ENCODE data around the gene CLSTN1. TPM values are rescaled to one million over a fixed set of nuclear protein-coding genes. Genes with fewer than 3 reads are reported as not detected.
"Not testable (repeated sequence)": the region's sequence is repeated elsewhere in the genome, so short reads cannot be mapped to it uniquely, and the experiment has no call there.

Gene CLSTN1
- total RNA-seq, 1 donor from 2014 or later, result 51.1 TPM

- Histone ChIP-seq H3K36me3 (ENCODE audit: control insufficient read depth in 3 of 3, insufficient read depth in 3 of 3, low read length in 3 of 3) (peaks cover 7 to 12% (median 10%) of the 10 kb centered on the region in 3 donors), H3K9me3 (ENCODE audit: control insufficient read depth in 3 of 3, low read length in 3 of 3) (no peaks in the 10 kb centered on the region), H3K27ac (ENCODE audit: low read depth, low read length) (no peak overlapping the region), H3K27me3 (ENCODE audit: control insufficient read depth in 3 of 3, insufficient read depth in 3 of 3, low read length in 3 of 3) (no peaks in the 10 kb centered on the region), H3K4me1 (ENCODE audit: control insufficient read depth in 3 of 3, insufficient read depth in 3 of 3, low read length in 3 of 3) (no peaks in the 10 kb centered on the region), H3K9ac (ENCODE audit: low read depth in 1 of 3, low read length in 3 of 3) (no peak overlapping the region), H3K4me3 (ENCODE audit: low read length in 3 of 3) (no peak overlapping the region)
Observed at GRCh38 chr1:9776685-9777084, 47.1 kb downstream of the CLSTN1 start.

GRCh38 chr1:9774712-9775679 is 48.8 kb downstream of the CLSTN1 start:
- no peaks in the 10 kb centered on the region for H3K9me3 ChIP-seq (ENCODE audit: control insufficient read depth in 3 of 3, low read length in 3 of 3)
- no peak overlapping the region for H3K27ac ChIP-seq (ENCODE audit: low read depth, low read length)
- no peaks in the 10 kb centered on the region for H3K4me1 ChIP-seq (ENCODE audit: control insufficient read depth in 3 of 3, insufficient read depth in 3 of 3, low read length in 3 of 3)
- H3K9ac ChIP-seq (ENCODE audit: low read depth in 1 of 3, low read length in 3 of 3), result no peak overlapping the region
- H3K27me3 ChIP-seq (ENCODE audit: control insufficient read depth in 3 of 3, insufficient read depth in 3 of 3, low read length in 3 of 3), result no peaks in the 10 kb centered on the region
- H3K4me3 ChIP-seq (ENCODE audit: low read length in 3 of 3), result no peak overlapping the region
- peaks cover 7 to 12% (median 10%) of the 10 kb centered on the region in 3 donors for H3K36me3 ChIP-seq (ENCODE audit: control insufficient read depth in 3 of 3, insufficient read depth in 3 of 3, low read length in 3 of 3)

- Histone ChIP-seq H3K9me3 (ENCODE audit: control insufficient read depth in 3 of 3, low read length in 3 of 3) (no peaks in the 10 kb centered on the region), H3K27ac (ENCODE audit: low read depth, low read length) (no peak overlapping the region), H3K27me3 (ENCODE audit: control insufficient read depth in 3 of 3, insufficient read depth in 3 of 3, low read length in 3 of 3) (no peaks in the 10 kb centered on the region), H3K4me3 (ENCODE audit: low read length in 3 of 3) (no peak overlapping the region), H3K36me3 (ENCODE audit: control insufficient read depth in 3 of 3, insufficient read depth in 3 of 3, low read length in 3 of 3) (peaks cover 7 to 10% (median 10%) of the 10 kb centered on the region in 3 donors), H3K4me1 (ENCODE audit: control insufficient read depth in 3 of 3, insufficient read depth in 3 of 3, low read length in 3 of 3) (no peaks in the 10 kb centered on the region), H3K9ac (ENCODE audit: low read depth in 1 of 3, low read length in 3 of 3) (no peak overlapping the region)
Observed at GRCh38 chr1:9770298-9770697, 53.5 kb downstream of the CLSTN1 start.

GRCh38 chr1:9768983-9769382 is 54.8 kb downstream of the CLSTN1 start:
- no peaks in the 10 kb centered on the region for H3K9me3 ChIP-seq (ENCODE audit: control insufficient read depth in 3 of 3, low read length in 3 of 3)
- H3K27me3 ChIP-seq (ENCODE audit: control insufficient read depth in 3 of 3, insufficient read depth in 3 of 3, low read length in 3 of 3), result no peaks in the 10 kb centered on the region
- no peak overlapping the region for H3K4me3 ChIP-seq (ENCODE audit: low read length in 3 of 3)
- no peak overlapping the region for H3K9ac ChIP-seq (ENCODE audit: low read depth in 1 of 3, low read length in 3 of 3)
- H3K36me3 ChIP-seq (ENCODE audit: control insufficient read depth in 3 of 3, insufficient read depth in 3 of 3, low read length in 3 of 3), result peaks cover 7 to 10% (median 10%) of the 10 kb centered on the region in 3 donors
- H3K4me1 ChIP-seq (ENCODE audit: control insufficient read depth in 3 of 3, insufficient read depth in 3 of 3, low read length in 3 of 3), result no peaks in the 10 kb centered on the region
- no peak overlapping the region for H3K27ac ChIP-seq (ENCODE audit: low read depth, low read length)

GRCh38 chr1:9767964-9768668 is 55.6 kb downstream of the CLSTN1 start:
- Histone ChIP-seq H3K27me3 (ENCODE audit: control insufficient read depth in 3 of 3, insufficient read depth in 3 of 3, low read length in 3 of 3) (no peaks in the 10 kb centered on the region), H3K9me3 (ENCODE audit: control insufficient read depth in 3 of 3, low read length in 3 of 3) (no peaks in the 10 kb centered on the region), H3K4me1 (ENCODE audit: control insufficient read depth in 3 of 3, insufficient read depth in 3 of 3, low read length in 3 of 3) (no peaks in the 10 kb centered on the region), H3K36me3 (ENCODE audit: control insufficient read depth in 3 of 3, insufficient read depth in 3 of 3, low read length in 3 of 3) (peaks cover 7 to 10% (median 9%) of the 10 kb centered on the region in 3 donors), H3K4me3 (ENCODE audit: low read length in 3 of 3) (no peak overlapping the region), H3K27ac (ENCODE audit: low read depth, low read length) (no peak overlapping the region), H3K9ac (ENCODE audit: low read depth in 1 of 3, low read length in 3 of 3) (no peak overlapping the region)

GRCh38 chr1:9766759-9767442 is 56.9 kb downstream of the CLSTN1 start:
- Histone ChIP-seq H3K9me3 (ENCODE audit: control insufficient read depth in 3 of 3, low read length in 3 of 3) (no peaks in the 10 kb centered on the region), H3K4me3 (ENCODE audit: low read length in 3 of 3) (no peak overlapping the region), H3K36me3 (ENCODE audit: control insufficient read depth in 3 of 3, insufficient read depth in 3 of 3, low read length in 3 of 3) (peaks cover 0 to under 1% (median 0%) of the 10 kb centered on the region in 3 donors), H3K27me3 (ENCODE audit: control insufficient read depth in 3 of 3, insufficient read depth in 3 of 3, low read length in 3 of 3) (no peaks in the 10 kb centered on the region), H3K4me1 (ENCODE audit: control insufficient read depth in 3 of 3, insufficient read depth in 3 of 3, low read length in 3 of 3) (no peaks in the 10 kb centered on the region), H3K9ac (ENCODE audit: low read depth in 1 of 3, low read length in 3 of 3) (no peak overlapping the region), H3K27ac (ENCODE audit: low read depth, low read length) (no peak overlapping the region)

- H3K9me3 ChIP-seq (ENCODE audit: control insufficient read depth in 3 of 3, low read length in 3 of 3), result no peaks in the 10 kb centered on the region
- no peak overlapping the region for H3K9ac ChIP-seq (ENCODE audit: low read depth in 1 of 3, low read length in 3 of 3)
- H3K27ac ChIP-seq (ENCODE audit: low read depth, low read length), result no peak overlapping the region
- no peak overlapping the region for H3K4me3 ChIP-seq (ENCODE audit: low read length in 3 of 3)
- no peaks in the 10 kb centered on the region for H3K27me3 ChIP-seq (ENCODE audit: control insufficient read depth in 3 of 3, insufficient read depth in 3 of 3, low read length in 3 of 3)
- peaks cover 0 to 4% (median 2%) of the 10 kb centered on the region in 3 donors for H3K36me3 ChIP-seq (ENCODE audit: control insufficient read depth in 3 of 3, insufficient read depth in 3 of 3, low read length in 3 of 3)
- H3K4me1 ChIP-seq (ENCODE audit: control insufficient read depth in 3 of 3, insufficient read depth in 3 of 3, low read length in 3 of 3), result peaks cover 0 to 8% (median 2%) of the 10 kb centered on the region in 3 donors
Observed at GRCh38 chr1:9764550-9764949, 59.2 kb downstream of the CLSTN1 start.

GRCh38 chr1:9763914-9764313 is 59.9 kb downstream of the CLSTN1 start:
- H3K27ac ChIP-seq (ENCODE audit: low read depth, low read length), result no peak overlapping the region
- no peak overlapping the region for H3K4me3 ChIP-seq (ENCODE audit: low read length in 3 of 3)
- H3K27me3 ChIP-seq (ENCODE audit: control insufficient read depth in 3 of 3, insufficient read depth in 3 of 3, low read length in 3 of 3), result no peaks in the 10 kb centered on the region
- no peak overlapping the region for H3K9ac ChIP-seq (ENCODE audit: low read depth in 1 of 3, low read length in 3 of 3)
- no peaks in the 10 kb centered on the region for H3K9me3 ChIP-seq (ENCODE audit: control insufficient read depth in 3 of 3, low read length in 3 of 3)
- H3K4me1 ChIP-seq (ENCODE audit: control insufficient read depth in 3 of 3, insufficient read depth in 3 of 3, low read length in 3 of 3), result peaks cover 0 to 9% (median 4%) of the 10 kb centered on the region in 3 donors
- peaks cover 0 to 4% (median 2%) of the 10 kb centered on the region in 3 donors for H3K36me3 ChIP-seq (ENCODE audit: control insufficient read depth in 3 of 3, insufficient read depth in 3 of 3, low read length in 3 of 3)

GRCh38 chr1:9762446-9762845 is 61.3 kb downstream of the CLSTN1 start:
- H3K27me3 ChIP-seq (ENCODE audit: control insufficient read depth in 3 of 3, insufficient read depth in 3 of 3, low read length in 3 of 3); H3K27ac ChIP-seq (ENCODE audit: low read depth, low read length); H3K9me3 ChIP-seq (ENCODE audit: control insufficient read depth in 3 of 3, low read length in 3 of 3); H3K9ac ChIP-seq (ENCODE audit: low read depth in 1 of 3, low read length in 3 of 3); H3K36me3 ChIP-seq (ENCODE audit: control insufficient read depth in 3 of 3, insufficient read depth in 3 of 3, low read length in 3 of 3); H3K4me3 ChIP-seq (ENCODE audit: low read length in 3 of 3); H3K4me1 ChIP-seq (ENCODE audit: control insufficient read depth in 3 of 3, insufficient read depth in 3 of 3, low read length in 3 of 3): not testable (repeated sequence)
